ENCODE results near the gene PCMT1. TPM values are rescaled to one million over a fixed set of nuclear protein-coding genes. Genes with fewer than 3 reads are reported as not detected.
"Not testable (repeated sequence)": the region's sequence is repeated elsewhere in the genome, so short reads cannot be mapped to it uniquely, and the experiment has no call there.

The PCMT1 gene
- total and polyA plus RNA-seq, 2 donors (not counting 1 experiment from before 2014, with no cell fraction given) = 30.3 to 46.4 TPM

DNA sequence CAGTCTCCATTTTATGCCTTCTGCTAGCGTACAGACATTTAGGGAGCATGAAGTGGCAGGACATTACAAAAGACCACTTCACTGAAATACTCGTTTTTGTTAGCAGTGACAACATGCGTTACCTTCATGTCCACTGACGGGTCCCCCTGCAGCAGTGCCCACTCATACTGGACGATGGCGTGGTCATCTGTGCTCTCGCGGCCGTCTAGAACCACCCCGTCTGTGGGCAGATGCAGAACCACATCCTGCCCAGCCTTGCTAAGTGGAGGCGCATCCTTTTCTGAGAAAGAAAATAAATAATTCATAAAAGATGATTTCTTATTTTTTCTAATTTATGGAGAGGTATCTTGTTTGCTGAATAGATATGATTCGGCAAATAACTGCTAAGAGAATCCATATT is 103.3 kb downstream of the PCMT1 start:
- Mint-ChIP-seq H3K9me3 (ENCODE audit: insufficient read depth) (no peaks in the 10 kb centered on the region), H3K4me3 (peak overlapping the region; percentile 73), H3K27me3 (peaks cover 3% of the 10 kb centered on the region), H3K27ac (no peak overlapping the region), H3K4me1 (peaks cover 27% of the 10 kb centered on the region)
- Histone ChIP-seq H3K27me3 (replicated peaks in 1 of 4; ENCODE audit: control extremely low read depth in 1 of 4, control insufficient read depth in 3 of 4, insufficient read depth in 4 of 4, low read length in 3 of 4) (peaks cover 0 to 8% (median 4%) of the 10 kb centered on the region in 4 experiments), H3K27ac (ENCODE audit: low read length in 2 of 2) (no peak overlapping the region), H3K9me3 (ENCODE audit: control extremely low read depth in 1 of 3, control insufficient read depth in 2 of 3, insufficient read depth in 1 of 3, low read length in 2 of 3) (peaks cover 0 to 2% (median 0%) of the 10 kb centered on the region in 3 donors), H3K9ac (ENCODE audit: low read length) (no peak overlapping the region), H3K4me1 (ENCODE audit: control insufficient read depth in 2 of 2, insufficient read depth in 2 of 2, low read length in 2 of 2) (peaks cover 18 to 24% of the 10 kb centered on the region in 2 donors), H3K36me3 (replicated peaks in 1 of 2; ENCODE audit: control extremely low read depth in 1 of 2, control insufficient read depth in 1 of 2, extremely low read depth in 1 of 2, insufficient read depth in 2 of 2, low read length in 1 of 2) (no peaks in the 10 kb centered on the region), H3K4me2 (replicated peaks; ENCODE audit: low read depth, low read length, poor library complexity, severe bottlenecking) (peak overlapping the region; percentile 73), H3K79me2 (ENCODE audit: control insufficient read depth, insufficient read depth, low read length) (no peaks in the 10 kb centered on the region), H2AFZ (ENCODE audit: insufficient read depth, low read depth, low read length, poor library complexity, severe bottlenecking) (no peak overlapping the region), H3K4me3 (ENCODE audit: control extremely low read depth in 1 of 5, extremely low read depth in 1 of 5, insufficient read depth in 1 of 5, low read depth in 2 of 5, low read length in 4 of 5) (peak overlapping the region in 1 of 5 experiments; percentile 51), H4K20me1 (ENCODE audit: control insufficient read depth, insufficient read depth, low read length, poor library complexity, severe bottlenecking) (no peaks in the 10 kb centered on the region)
- ATAC-seq (ENCODE audit: low read depth) (no peak), DNase-seq (no peak)
- 72% methylated on average over 4 of the region's 12 CpGs for WGBS (ENCODE audit: insufficient coverage)
- ChIA-PET POLR2A (no interaction called here), CTCF (interaction anchor here (1.1 to 1.8 kb wide), 2 partner anchors 11 to 13 kb away, joined by 3 to 5 read pairs; no protein-coding TSS in a partner anchor)
- TF ChIP-seq, protein P1, sequence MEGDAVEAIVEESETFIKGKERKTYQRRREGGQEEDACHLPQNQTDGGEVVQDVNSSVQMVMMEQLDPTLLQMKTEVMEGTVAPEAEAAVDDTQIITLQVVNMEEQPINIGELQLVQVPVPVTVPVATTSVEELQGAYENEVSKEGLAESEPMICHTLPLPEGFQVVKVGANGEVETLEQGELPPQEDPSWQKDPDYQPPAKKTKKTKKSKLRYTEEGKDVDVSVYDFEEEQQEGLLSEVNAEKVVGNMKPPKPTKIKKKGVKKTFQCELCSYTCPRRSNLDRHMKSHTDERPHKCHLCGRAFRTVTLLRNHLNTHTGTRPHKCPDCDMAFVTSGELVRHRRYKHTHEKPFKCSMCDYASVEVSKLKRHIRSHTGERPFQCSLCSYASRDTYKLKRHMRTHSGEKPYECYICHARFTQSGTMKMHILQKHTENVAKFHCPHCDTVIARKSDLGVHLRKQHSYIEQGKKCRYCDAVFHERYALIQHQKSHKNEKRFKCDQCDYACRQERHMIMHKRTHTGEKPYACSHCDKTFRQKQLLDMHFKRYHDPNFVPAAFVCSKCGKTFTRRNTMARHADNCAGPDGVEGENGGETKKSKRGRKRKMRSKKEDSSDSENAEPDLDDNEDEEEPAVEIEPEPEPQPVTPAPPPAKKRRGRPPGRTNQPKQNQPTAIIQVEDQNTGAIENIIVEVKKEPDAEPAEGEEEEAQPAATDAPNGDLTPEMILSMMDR (IDR thresholded peaks at IDR 0.05) = no peak
- TF ChIP-seq EZH2 (IDR thresholded peaks at IDR 0.05; ENCODE audit: borderline replicate concordance, insufficient read depth, low read depth, low read length, poor library complexity, severe bottlenecking) = no peak
- intact Hi-C loops (cut with micrococcal nuclease) = no loop called here

DNA sequence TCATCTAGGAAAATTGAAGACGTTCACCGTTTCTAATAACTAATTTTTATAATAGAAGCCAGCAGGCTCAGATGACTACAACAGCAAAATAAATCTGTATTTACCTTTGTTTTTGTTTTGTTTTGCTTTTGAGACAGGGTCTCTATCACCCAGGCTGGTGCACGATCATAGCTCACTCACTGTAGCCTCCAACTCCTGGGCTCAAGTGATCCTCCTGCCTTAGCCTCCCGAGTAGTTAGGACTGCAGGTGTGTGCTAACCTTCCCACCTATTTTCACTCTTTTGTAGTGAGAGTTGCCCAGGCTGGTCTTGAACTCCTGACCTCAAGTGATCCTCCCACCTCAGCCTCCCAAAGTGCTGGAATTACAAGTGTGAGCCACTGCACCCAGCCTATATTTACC is 104.5 kb downstream of the PCMT1 start:
- peaks cover 27% of the 10 kb centered on the region for H3K4me1 Mint-ChIP-seq
- H3K27ac Mint-ChIP-seq; H3K36me3 ChIP-seq (replicated peaks in 1 of 2; ENCODE audit: control extremely low read depth in 1 of 2, control insufficient read depth in 1 of 2, extremely low read depth in 1 of 2, insufficient read depth in 2 of 2, low read length in 1 of 2); H3K79me2 ChIP-seq (ENCODE audit: control insufficient read depth, insufficient read depth, low read length); H3K4me3 ChIP-seq (ENCODE audit: control extremely low read depth in 1 of 5, extremely low read depth in 1 of 5, insufficient read depth in 1 of 5, low read depth in 2 of 5, low read length in 4 of 5); POLR2A ChIA-PET; H3K4me3 Mint-ChIP-seq; intact Hi-C loops (cut with micrococcal nuclease); H4K20me1 ChIP-seq (ENCODE audit: control insufficient read depth, insufficient read depth, low read length, poor library complexity, severe bottlenecking); DNase-seq; H3K9me3 Mint-ChIP-seq (ENCODE audit: insufficient read depth); H3K9me3 ChIP-seq (ENCODE audit: control extremely low read depth in 1 of 3, control insufficient read depth in 2 of 3, insufficient read depth in 1 of 3, low read length in 2 of 3); H2AFZ ChIP-seq (ENCODE audit: insufficient read depth, low read depth, low read length, poor library complexity, severe bottlenecking); H3K27me3 Mint-ChIP-seq; ATAC-seq (ENCODE audit: low read depth); H3K9ac ChIP-seq (ENCODE audit: low read length); H3K4me2 ChIP-seq (replicated peaks; ENCODE audit: low read depth, low read length, poor library complexity, severe bottlenecking); H3K27ac ChIP-seq (ENCODE audit: low read length in 2 of 2); H3K27me3 ChIP-seq (replicated peaks in 1 of 4; ENCODE audit: control extremely low read depth in 1 of 4, control insufficient read depth in 3 of 4, insufficient read depth in 4 of 4, low read length in 3 of 4): not testable (repeated sequence)
- H3K4me1 ChIP-seq (ENCODE audit: control insufficient read depth in 2 of 2, insufficient read depth in 2 of 2, low read length in 2 of 2) = peaks cover 18 to 24% of the 10 kb centered on the region in 2 donors
- WGBS (ENCODE audit: insufficient coverage) = 94% methylated on average over 2 of the region's 4 CpGs
- CTCF ChIA-PET = interaction anchor here (0.7 to 1.1 kb wide), 2 partner anchors 10 to 13 kb away, joined by 3 read pairs; no protein-coding TSS in a partner anchor
